ENCODE data around the gene SRP68. TPM values are rescaled to one million over a fixed set of nuclear protein-coding genes. Genes with fewer than 3 reads are reported as not detected.

Gene SRP68
- polyA plus RNA-seq, 4 donors = 34.0 to 61.5 (median 39.2) TPM

Other genes starting within 250 kb of the SRP68 start
- 10 to 100 TPM in 2 of 4 donors, 1 to 10 TPM in 2; 8.1 to 40.3 (median 12.6) TPM for gene UNC13D, start 228.1 kb downstream of the SRP68 start, polyA plus RNA-seq
- 100 to 1,000 TPM in 2 of 4 donors, 10 to 100 TPM in 2; 68.4 to 121 (median 99.8) TPM for gene WBP2, start 217.2 kb downstream of the SRP68 start, polyA plus RNA-seq
- 10 to 100 TPM in 3 of 4 donors, 1 to 10 TPM in 1; 4.9 to 63.3 (median 43.8) TPM for gene TRIM47, start 193.9 kb downstream of the SRP68 start, polyA plus RNA-seq
- 10 to 100 TPM in 2 of 4 donors, 1 to 10 TPM in 2; 6.5 to 17.1 (median 11.3) TPM for gene TRIM65, start 175.6 kb downstream of the SRP68 start, polyA plus RNA-seq
- 10 to 100 TPM; 56.9 to 93.5 (median 65.1) TPM for gene MRPL38, start 167.6 kb downstream of the SRP68 start, polyA plus RNA-seq
- 10 to 100 TPM in 1 of 4 donors, 1 to 10 TPM in 3; 2.2 to 45.7 (median 5.4) TPM for gene FBF1, start 131.5 kb downstream of the SRP68 start, polyA plus RNA-seq
- 100 to 1,000 TPM in 1 of 4 donors, 10 to 100 TPM in 3; 20.6 to 111 (median 62.5) TPM for gene ACOX1, start 93.4 kb downstream of the SRP68 start, polyA plus RNA-seq
- gene TEN1, start 93.3 kb downstream of the SRP68 start, polyA plus RNA-seq = 10 to 100 TPM; 22.8 to 96.6 (median 54.7) TPM
- 10 to 100 TPM in 3 of 4 donors, 1 to 10 TPM in 1; 7.9 to 82.3 (median 41.7) TPM for gene CDK3, start 71.7 kb downstream of the SRP68 start, polyA plus RNA-seq
- 10 to 100 TPM; 10.7 to 66.4 (median 41.9) TPM for gene EVPL, start 45.2 kb downstream of the SRP68 start, polyA plus RNA-seq
- gene GALR2, start 2.3 kb upstream of the SRP68 start, polyA plus RNA-seq = under 1 TPM in 2 of 4 donors, not detected in 2; 0.25 to 0.54 TPM
- 10 to 100 TPM in 1 of 4 donors, 1 to 10 TPM in 2, under 1 TPM in 1; 0.87 to 21.6 (median 2.0) TPM for gene ZACN, start 6.7 kb upstream of the SRP68 start, polyA plus RNA-seq
- gene EXOC7, start 31.3 kb upstream of the SRP68 start, polyA plus RNA-seq = 10 to 100 TPM; 47.3 to 88.0 (median 49.7) TPM
- gene FOXJ1, start 68.7 kb upstream of the SRP68 start, polyA plus RNA-seq = under 1 TPM in 3 of 4 donors, not detected in 1; 0.22 to 0.84 (median 0.63) TPM
- gene RNF157, start 168.0 kb upstream of the SRP68 start, polyA plus RNA-seq = 10 to 100 TPM; 13.9 to 30.6 (median 21.6) TPM
- 100 to 1,000 TPM in 2 of 4 donors, 10 to 100 TPM in 2; 53.1 to 118 (median 84.0) TPM for gene UBALD2, start 192.8 kb upstream of the SRP68 start, polyA plus RNA-seq
- gene QRICH2, start 235.8 kb upstream of the SRP68 start, polyA plus RNA-seq = 1 to 10 TPM; 2.4 to 3.0 (median 2.6) TPM

All from small intestine (tissue), 4 donors.